GM08714 (cell line): ENCODE data around the gene OR1K1.
"Not testable (repeated sequence)": the region's sequence is repeated elsewhere in the genome, so short reads cannot be mapped to it uniquely, and the experiment has no call there.

Source experiments
- H3K4me3 ChIP-seq: fragments of 200-500 bp; sonication (Bioruptor generic); 2 replicates; pipeline ENCODE4 v1.5.1; 2014; ENCODE audit warnings: mild to moderate bottlenecking, low read length, inconsistent platforms
- ZNF274 ChIP-seq: IDR thresholded peaks from 2 replicates; pipeline ENCODE4 v1.6.1; 2012; ENCODE audit warnings: mild to moderate bottlenecking, low read depth, low read length

Gene OR1K1

DNA sequence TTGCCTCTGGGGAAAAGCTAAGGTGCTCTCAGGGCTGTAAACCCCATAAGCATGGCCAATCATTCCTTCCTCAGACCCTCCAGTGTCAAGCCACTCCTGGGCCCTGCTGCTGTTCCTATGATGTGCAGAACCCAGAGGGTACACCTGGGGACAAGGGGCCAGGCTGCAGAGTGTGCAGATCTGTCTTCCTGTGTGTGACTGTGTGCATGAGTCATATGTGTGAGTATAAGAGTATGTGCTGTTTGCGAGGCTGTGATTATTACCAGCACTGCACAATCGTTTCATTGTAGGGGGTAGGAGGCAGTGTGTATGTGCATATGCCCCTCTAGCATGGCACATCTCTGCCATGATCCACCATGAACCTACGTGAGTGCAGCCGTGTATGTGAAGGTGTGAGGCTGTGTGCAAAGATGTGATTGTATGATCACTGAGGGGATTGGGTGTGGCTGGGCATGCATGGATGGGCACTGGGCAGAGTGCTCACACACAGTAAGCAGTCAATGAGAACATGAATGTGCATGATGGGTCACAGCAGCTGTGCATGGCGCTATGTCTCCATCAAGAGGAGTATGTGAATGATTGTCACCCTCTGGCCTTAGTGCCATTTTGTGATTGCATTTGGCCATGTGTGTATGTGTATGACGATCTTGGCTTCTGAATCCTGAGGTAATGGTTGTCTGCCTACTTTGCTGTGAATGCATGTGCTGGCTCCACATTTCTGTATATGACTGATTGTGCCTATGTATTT is 2.4 kb upstream of the OR1K1 start:
- TF ChIP-seq ZNF274 = no peak
- H3K4me3 ChIP-seq = no peak overlapping the region

DNA sequence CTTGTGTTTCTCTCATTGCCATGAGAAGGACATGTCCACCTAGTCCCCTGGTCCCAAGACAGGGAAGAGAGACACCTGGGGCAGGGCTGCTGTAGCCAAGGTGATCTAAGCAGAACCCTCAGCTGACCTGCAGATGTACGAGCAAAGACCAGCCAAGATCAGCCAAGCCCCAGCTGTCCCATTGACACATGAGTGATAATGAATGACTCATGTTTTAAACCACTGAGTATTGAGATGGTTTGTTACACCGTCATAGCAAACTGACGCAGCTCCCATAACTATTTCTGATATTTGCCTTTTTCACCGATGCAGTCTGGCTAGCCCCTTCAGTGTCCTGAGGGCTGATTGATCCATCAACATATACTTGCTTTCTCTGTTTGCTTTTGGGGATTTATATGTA is 6.7 kb downstream of the OR1K1 start:
- H3K4me3 ChIP-seq = no peak overlapping the region
- TF ChIP-seq ZNF274 = no peak

DNA sequence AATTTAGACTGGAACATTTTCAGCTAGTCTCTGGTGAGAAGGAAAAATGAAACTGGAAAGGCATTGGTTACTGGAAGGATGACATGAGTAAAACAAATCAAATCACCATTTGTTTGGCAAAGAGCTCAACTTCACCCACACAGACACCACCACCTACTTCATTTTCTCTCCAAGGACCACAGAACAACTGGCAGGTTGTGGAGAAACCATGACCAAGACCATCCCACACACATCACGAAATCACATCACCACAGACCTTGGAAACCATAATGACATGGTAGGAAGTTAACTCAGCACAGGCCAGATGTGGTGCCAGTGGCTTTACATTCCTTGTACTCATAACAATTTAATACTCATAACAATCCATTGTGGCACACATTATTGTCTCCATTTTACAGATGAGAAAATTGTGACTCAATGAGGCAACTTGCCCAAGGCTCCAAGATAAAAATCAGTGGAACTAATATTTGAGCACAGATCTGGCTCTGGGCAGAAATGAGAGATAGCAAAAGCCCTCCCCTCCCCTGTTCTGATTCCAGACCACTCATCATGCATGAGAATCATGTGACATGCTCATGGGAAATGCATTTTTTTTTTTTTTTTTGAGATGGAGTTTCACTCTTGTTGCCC is 7.5 kb downstream of the OR1K1 start:
- H3K4me3 ChIP-seq = no peak overlapping the region
- TF ChIP-seq ZNF274 = no peak

DNA sequence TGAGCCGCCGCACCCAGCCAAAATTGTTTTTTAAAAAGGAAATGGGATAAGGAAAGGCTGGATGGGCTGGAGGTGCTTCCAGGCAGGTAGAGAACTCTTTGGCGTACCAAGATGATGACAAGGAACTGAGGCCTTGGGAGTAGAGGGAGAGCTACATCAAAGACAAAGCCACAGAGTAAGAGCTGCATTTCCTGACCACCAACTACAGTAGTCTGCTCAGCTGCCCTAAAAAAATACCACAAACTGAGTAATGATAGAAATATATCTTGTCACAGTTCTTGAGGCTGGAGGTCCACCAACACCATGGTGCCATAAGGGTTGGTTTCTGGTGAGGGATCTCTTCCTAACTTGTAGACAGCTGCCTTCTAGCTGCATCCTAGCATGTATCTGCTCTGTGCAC is 8.2 kb downstream of the OR1K1 start:
- no peak overlapping the region for H3K4me3 ChIP-seq
- TF ChIP-seq ZNF274 = no peak

DNA sequence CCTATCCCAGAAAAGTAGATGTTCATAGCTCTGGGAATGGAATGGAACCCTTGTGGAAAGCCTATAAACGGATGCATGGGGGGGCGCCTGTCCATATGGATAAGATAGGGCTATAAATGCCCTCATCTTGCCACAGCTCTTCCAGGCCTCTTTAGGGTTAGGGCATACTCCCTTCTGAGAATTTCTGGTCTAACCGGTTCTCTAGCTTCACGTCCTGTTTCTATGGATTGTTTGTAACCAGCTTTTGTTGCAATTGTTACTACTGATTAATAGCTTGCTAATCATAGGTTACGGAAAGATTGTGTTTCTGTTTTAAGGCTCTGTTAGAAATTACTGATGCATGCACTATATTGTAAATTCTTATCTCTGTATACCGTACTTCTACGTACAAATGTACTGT is 9.3 kb downstream of the OR1K1 start:
- H3K4me3 ChIP-seq = not testable (repeated sequence)

DNA sequence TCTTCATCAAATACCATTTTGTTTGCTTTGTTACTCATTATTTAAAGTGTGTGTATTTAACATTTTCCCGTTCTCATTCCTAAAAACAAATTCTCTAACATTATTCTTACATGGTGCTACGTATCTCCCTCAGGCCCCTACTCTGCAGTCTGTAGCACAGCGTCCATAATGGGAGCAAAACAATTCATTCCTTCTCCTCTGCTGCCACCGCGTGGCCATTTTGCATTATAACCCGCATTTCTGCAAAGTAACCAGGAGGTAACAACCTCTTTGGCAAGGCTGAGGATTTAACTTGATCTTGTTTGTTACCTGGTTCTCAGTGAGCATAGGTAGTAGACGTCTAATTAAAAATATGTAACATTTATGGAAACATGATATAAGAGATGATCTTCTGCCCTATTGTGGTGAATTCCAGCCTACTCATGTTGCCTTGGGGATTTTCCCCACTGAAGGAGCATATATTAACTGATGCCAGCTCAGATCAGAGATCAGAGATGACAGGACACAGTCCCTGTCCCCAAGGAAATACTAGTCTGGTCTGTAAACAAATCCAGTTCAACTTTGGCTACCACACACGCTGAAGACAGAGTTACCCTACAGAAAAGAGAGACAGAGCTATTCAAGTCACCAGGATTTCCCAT is 10.5 kb downstream of the OR1K1 start:
- no peak overlapping the region for H3K4me3 ChIP-seq
- no peak for TF ChIP-seq ZNF274

DNA sequence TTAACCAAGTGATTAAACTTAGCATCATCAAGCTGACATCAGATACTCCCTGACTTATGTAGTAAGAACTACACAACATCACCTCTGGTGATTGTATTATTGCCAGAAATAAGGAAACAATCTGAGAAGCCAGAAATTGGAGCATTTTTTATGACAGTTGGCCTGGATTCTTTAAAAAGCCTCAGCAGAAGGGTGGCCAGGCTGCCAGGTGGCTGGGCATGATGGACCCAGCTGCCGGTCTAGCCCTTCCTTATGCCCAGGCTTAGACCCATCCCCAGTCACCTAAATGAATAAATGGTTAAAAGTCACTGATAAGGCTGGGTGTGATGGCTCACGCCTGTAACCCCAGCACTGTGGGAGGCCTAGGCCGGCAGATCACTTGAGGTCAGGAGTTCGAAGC is 12.8 kb downstream of the OR1K1 start:
- H3K4me3 ChIP-seq = no peak overlapping the region
- no peak for TF ChIP-seq ZNF274

DNA sequence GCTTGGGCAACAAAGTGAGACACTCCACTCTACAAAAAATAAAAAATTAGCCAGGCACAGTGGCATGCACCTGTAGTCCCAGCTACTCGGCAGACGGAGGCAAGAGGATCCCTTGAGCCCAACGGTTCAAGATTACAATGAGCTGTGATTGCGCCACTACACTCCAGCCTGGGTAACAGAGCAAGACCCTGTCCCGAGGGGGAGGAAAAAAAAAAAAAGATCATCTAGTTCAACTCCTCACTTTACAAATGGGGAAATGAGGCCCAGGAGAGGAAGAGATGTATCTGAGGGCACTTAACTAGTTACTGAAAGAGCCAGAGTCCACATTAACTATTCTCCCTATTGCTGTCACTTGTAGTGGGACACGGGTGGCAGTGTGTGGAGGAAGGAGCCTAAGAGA is 14.6 kb downstream of the OR1K1 start:
- H3K4me3 ChIP-seq = no peak overlapping the region
- no peak for TF ChIP-seq ZNF274

DNA sequence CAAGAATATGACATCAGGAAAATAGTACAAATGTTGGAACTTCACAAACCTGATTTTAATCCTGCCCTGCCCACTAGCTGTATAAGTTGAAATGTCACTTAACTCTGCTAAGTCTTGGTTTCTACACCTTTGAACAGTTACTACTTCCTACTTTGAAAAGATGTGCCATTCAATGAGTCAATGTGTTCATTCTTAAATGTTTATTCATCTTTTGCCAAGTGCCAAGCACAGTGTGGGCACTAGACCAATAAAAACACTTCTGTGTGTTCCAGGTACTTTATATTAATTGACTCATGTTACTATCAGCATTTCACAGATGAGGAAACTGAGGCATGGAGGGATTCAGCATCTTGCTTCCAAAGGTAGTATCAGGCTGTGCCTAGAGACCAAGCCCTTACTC is 15.6 kb downstream of the OR1K1 start:
- no peak overlapping the region for H3K4me3 ChIP-seq
- no peak for TF ChIP-seq ZNF274

DNA sequence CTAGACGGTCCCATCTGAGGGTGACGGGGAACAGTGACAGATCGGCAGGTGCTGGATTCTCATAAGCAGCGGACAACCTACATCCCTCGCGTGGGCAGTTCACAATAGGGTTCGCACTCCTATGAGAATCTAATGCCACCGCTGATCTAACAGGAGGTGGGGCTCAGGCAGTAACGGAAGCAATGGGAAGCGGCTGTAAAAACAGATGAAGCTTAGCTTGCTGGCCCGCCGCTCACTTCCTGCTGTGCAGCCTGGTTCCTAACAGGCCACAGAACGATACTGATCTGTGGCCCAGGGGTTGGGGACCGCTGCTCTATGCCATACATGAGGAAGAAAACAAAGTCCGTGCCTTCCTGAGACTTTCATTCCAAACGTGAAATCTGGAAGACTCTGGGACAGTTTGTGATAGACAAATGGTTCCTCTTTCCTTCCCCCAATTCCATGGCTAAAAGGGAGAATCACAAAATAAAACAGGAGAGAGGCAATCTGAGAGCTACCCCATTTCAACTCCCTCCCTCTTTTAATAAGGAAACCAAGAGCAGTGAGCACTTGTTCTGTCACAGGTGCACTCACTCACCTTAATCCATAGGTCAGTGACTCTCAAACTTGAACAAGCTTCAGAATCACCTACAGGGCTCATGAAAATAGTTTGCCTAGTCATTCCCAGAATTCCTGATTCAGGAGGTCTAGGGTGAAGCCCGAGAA is 16.4 kb downstream of the OR1K1 start:
- H3K4me3 ChIP-seq = no peak overlapping the region; the same call in 1 of the 2 replicates
- TF ChIP-seq ZNF274 = no peak

DNA sequence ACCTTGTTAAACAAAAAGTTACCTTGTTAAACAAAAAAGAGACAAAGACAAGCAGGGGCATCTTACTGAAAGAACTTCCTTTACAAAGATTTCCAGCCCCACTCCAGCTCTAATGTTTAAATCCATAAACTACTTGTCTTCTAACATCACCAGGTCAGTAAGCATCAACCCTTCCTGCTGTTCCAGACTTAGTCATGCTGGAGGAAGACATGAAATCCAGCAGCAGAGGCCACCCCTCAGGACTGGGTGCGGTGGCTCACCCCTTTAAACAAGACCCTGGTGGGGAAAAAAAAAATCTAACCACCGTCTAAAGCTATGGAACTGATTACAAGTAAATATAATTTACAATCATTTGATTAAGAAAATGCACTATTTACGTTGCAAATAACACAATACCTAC is 19.4 kb downstream of the OR1K1 start:
- no peak for TF ChIP-seq ZNF274
- no peak overlapping the region for H3K4me3 ChIP-seq

DNA sequence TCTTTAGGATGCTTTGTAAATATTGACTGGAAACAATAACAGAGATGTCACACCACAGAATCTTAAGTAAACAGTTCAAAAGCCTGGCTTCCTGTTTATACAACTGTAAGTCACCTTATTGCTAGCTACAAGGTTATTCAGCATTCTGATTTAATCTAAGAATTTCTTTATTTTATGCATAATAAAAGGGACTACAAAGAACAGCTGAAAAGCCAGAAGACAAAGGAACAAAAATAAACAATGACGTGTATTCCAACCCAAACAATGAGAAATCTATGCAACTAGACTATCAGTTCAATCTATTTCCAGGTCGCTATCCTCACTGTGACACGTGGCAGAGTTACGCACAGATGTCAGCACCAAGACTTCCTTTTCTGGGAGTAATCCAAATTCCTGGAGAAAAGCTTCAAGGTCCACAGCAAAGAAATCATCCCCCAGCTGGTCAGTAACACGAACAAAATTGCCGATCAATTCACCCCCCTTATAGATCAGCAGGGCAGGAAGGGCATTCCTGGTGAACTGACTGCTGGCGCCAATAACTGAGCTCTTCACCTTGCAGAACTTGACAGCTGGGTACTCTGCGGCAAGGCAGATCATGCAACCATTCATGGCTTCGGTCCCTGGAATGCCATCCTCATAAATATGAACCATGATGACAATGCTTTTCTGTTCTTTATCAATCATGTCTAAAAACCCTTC is 20.0 kb downstream of the OR1K1 start:
- TF ChIP-seq ZNF274 = no peak
- H3K4me3 ChIP-seq = no peak overlapping the region

DNA sequence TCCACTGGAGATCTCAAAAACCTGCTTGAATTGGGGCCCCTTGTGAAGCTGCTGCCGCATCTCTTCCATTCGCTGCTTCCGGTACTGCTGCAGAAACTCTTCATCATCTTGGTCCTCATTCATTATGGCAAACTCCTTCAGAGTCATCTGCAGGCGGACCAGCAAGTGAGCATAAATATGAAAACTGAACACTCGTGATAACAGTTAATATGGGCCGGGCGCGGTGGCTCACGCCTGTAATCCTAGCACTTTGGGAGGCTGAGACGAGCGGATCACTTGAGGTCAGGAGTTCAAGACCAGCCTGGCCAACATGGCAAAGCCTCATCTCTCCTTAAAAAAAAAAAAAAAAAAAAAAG is 20.5 kb downstream of the OR1K1 start:
- no peak for TF ChIP-seq ZNF274
- no peak overlapping the region for H3K4me3 ChIP-seq

DNA sequence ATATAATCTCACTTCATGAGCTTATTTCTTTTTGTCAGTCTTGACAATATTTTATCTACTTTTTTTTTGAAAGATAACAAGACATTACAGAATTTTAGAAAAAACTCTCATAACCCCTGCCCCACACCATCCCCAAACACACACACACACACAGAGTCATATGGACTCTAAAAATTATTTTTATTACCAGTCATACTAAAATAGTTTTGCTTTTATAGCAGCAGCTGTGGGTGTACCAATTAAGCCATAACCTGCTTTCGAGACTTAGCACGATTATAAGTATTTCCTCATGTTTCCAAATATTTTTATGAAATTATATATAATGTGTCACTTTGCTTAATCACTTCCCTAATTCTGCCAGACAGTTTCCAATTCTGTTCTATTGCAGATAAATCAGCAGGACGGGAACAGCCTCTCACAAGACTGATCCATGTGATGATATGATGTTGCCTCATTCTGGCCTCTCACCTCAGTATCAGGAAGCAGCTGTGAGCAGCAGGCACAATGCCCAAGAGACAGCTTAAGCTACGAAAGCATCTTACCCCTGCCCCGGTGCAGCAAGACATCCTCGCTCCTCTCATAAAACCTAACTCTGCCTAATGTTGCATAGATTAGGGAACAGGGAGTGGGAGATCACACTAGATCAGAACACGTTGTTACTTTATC is 21.5 kb downstream of the OR1K1 start:
- TF ChIP-seq ZNF274 = no peak

DNA sequence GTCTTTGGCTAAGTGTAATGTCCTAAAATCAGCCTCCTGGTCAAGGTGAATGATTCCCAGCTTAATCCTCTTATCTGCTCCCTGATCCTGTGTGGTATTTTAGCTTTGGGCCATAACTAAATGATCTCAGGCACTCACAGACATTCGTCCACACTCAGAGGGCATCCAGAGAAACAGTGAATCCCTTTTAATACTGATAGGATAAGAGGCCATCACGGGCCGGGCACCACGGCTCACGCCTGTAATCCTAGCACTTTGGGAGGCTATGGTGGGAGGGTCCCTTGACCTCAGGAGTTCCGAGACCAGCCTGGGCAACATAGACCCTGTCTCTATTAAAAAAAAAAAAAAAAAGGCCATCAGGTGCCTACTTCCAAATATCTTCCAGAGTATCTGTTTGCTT is 22.1 kb downstream of the OR1K1 start:
- H3K4me3 ChIP-seq = no peak overlapping the region
- TF ChIP-seq ZNF274 = no peak

More for the DNA sequence above, 21.5 kb downstream of the OR1K1 start:
- no peak overlapping the region for H3K4me3 ChIP-seq
